22Rv1 (cell line): ENCODE measurements around the gene VDAC1.
"Not testable (repeated sequence)": the region's sequence is repeated elsewhere in the genome, so short reads cannot be mapped to it uniquely, and the experiment has no call there.

Experiments
- CTCF ChIP-seq: fragments of 450-650 bp; IDR thresholded peaks from 2 replicates; pipeline ENCODE4 v1.5.1; 2017; ENCODE audit warnings: mild to moderate bottlenecking
- ZFX ChIP-seq: fragments of 450-650 bp; IDR thresholded peaks from 2 replicates; pipeline ENCODE4 v1.6.1; 2017; ENCODE audit warnings: antibody characterized with exemption, borderline replicate concordance

- not testable (repeated sequence) for TF ChIP-seq CTCF, ZFX
These were observed 48.6 kb downstream of the VDAC1 start for GRCh38 chr5:133956196-133956595.
